Osteoblast (primary cell): ENCODE data around the gene ALG5. TPM values are rescaled to one million over a fixed set of nuclear protein-coding genes. Genes with fewer than 3 reads are reported as not detected.
A peak's percentile ranks its signal among the peaks of the same experiment; 100 is the strongest.

Experiments
- DNase-seq: peaks from one replicate; pipeline ENCODE4 v3.0.0; 2011; ENCODE audit warnings: low spot score, mixed read lengths; ENCODE audit not compliant: insufficient read length; ENCODE audit errors: missing footprints
- H2AFZ ChIP-seq: 2 replicates; pipeline ENCODE4 v1.6.0; 2011; ENCODE audit warnings: mild to moderate bottlenecking, low read length
- H3K27ac ChIP-seq: 2 replicates; pipeline ENCODE4 v1.5.1; 2011; ENCODE audit warnings: mild to moderate bottlenecking, low read depth, low read length, moderate library complexity
- H3K27me3 ChIP-seq: 2 replicates; pipeline ENCODE4 v1.6.0; 2012; ENCODE audit warnings: mild to moderate bottlenecking, control low read depth, inconsistent platforms, low read length, moderate library complexity; ENCODE audit not compliant: insufficient read depth
- H3K36me3 ChIP-seq: 2 replicates; pipeline ENCODE4 v1.5.1; 2011; ENCODE audit warnings: mild to moderate bottlenecking, low read length, control low read depth, moderate library complexity; ENCODE audit not compliant: insufficient read depth
- H3K4me1 ChIP-seq: 2 replicates; pipeline ENCODE4 v1.5.1; 2011; ENCODE audit warnings: mild to moderate bottlenecking, low read length, control low read depth, moderate library complexity; ENCODE audit not compliant: insufficient read depth
- H3K4me2 ChIP-seq: 2 replicates; pipeline ENCODE4 v1.6.0; 2011; ENCODE audit warnings: mild to moderate bottlenecking, low read length; ENCODE audit not compliant: insufficient read depth
- H3K4me3 ChIP-seq: fragments of 200-600 bp; sonication (generic); 3 replicates; pipeline ENCODE4 v1.5.1; 2012; ENCODE audit warnings: mild to moderate bottlenecking, low read length, inconsistent platforms; ENCODE audit not compliant: insufficient read depth
- H3K79me2 ChIP-seq: 2 replicates; pipeline ENCODE4 v1.6.0; 2012; ENCODE audit warnings: mild to moderate bottlenecking, low read length, control low read depth, inconsistent platforms; ENCODE audit not compliant: insufficient read depth
- H3K9me3 ChIP-seq: 2 replicates; pipeline ENCODE4 v1.5.1; 2011; ENCODE audit warnings: low read depth, low read length, control low read depth
- H4K20me1 ChIP-seq: 2 replicates; pipeline ENCODE4 v1.6.0; 2012; ENCODE audit warnings: mild to moderate bottlenecking, low read length, control low read depth; ENCODE audit not compliant: insufficient read depth
- total RNA-seq: library from RNA; depleted of rRNA; stranded (reverse); fragments of >200 nt; gene quantifications from 2 replicates; pipeline ENCODE4 v1.2.3, GENCODE V29; 2012
- TF ChIP-seq, protein P1 (sequence below): IDR thresholded peaks from 2 replicates; pipeline ENCODE4 v1.5.1; 2011; ENCODE audit warnings: mild to moderate bottlenecking, low read depth, low read length, moderate library complexity; ENCODE audit errors: extremely low read depth

ALG5 gene
- total RNA-seq = 39.4 and 42.1 TPM in 2 replicates

DNA sequence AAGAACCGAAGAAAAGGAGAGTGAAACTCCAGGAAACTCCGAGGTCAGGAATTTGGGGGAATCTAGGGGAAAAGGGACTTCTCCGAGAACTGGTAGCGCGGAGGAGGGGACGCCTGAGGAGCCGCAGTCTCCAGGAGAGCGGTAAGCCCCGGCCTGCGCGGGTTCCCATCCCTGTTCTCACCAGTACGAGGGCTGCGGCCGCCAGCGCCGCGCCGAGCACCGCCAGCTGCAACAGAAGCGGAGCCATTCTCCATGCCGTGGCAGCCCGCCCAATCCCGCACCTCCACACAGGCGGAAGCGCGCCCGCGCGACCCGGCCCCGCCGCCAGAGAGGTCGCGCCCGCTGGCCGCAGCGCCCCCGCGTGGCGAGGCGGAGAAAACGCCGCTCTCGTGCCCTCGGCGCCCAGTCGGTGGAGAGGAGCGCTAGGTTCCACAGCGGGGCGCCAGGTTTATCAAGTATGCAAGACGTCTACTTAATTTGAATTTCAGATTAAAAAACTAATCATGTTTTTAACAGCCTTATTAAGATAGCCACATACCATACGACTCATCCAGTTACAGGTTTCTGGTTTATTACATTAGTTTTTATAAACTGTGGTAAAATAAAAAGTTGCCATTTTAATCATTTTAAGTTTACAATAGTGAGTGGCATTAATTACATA is at the start of gene ALG5:
TSS of gene ALG5 (minus strand) at position 287 of the 661 bp plus-strand sequence. CDS start at position 247, 40 bp downstream.
- H3K79me2 ChIP-seq = peaks cover 56% of the 10 kb centered on the region
- peaks cover 15% of the 10 kb centered on the region for H3K36me3 ChIP-seq
- peak within 1 kb of the TSS; percentile 98 for H3K27ac ChIP-seq
- DNase-seq = peak; percentile 92
- H3K4me3 ChIP-seq = peak within 1 kb of the TSS; percentile 94
- H4K20me1 ChIP-seq = no peaks in the 10 kb centered on the region
- H3K4me2 ChIP-seq = peak within 1 kb of the TSS; percentile 93
- H3K27me3 ChIP-seq = no peaks in the 10 kb centered on the region
- peak within 1 kb of the TSS; percentile 81 for H2AFZ ChIP-seq
- TF ChIP-seq, protein P1, sequence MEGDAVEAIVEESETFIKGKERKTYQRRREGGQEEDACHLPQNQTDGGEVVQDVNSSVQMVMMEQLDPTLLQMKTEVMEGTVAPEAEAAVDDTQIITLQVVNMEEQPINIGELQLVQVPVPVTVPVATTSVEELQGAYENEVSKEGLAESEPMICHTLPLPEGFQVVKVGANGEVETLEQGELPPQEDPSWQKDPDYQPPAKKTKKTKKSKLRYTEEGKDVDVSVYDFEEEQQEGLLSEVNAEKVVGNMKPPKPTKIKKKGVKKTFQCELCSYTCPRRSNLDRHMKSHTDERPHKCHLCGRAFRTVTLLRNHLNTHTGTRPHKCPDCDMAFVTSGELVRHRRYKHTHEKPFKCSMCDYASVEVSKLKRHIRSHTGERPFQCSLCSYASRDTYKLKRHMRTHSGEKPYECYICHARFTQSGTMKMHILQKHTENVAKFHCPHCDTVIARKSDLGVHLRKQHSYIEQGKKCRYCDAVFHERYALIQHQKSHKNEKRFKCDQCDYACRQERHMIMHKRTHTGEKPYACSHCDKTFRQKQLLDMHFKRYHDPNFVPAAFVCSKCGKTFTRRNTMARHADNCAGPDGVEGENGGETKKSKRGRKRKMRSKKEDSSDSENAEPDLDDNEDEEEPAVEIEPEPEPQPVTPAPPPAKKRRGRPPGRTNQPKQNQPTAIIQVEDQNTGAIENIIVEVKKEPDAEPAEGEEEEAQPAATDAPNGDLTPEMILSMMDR = peak; percentile 86
- peaks cover 22% of the 10 kb centered on the region for H3K4me1 ChIP-seq
- H3K9me3 ChIP-seq = no peaks in the 10 kb centered on the region

- no peak overlapping the region for H3K27ac ChIP-seq
- H3K79me2 ChIP-seq = peaks cover 63% of the 10 kb centered on the region
- H3K27me3 ChIP-seq = no peaks in the 10 kb centered on the region
- H3K36me3 ChIP-seq = peaks cover 42% of the 10 kb centered on the region
- no peak overlapping the region for H3K4me3 ChIP-seq
- H3K9me3 ChIP-seq = no peaks in the 10 kb centered on the region
- DNase-seq = no peak
- H3K4me2 ChIP-seq = no peak overlapping the region
- H4K20me1 ChIP-seq = peaks cover 5% of the 10 kb centered on the region
- H2AFZ ChIP-seq = no peak overlapping the region
- no peaks in the 10 kb centered on the region for H3K4me1 ChIP-seq
- TF ChIP-seq, protein P1 = no peak
Observed at GRCh38 chr13:37047846-37048245, 48.7 kb upstream of the ALG5 start.

- Histone ChIP-seq H3K4me3 (no peak overlapping the region), H3K27me3 (no peaks in the 10 kb centered on the region), H4K20me1 (peaks cover 5% of the 10 kb centered on the region), H3K79me2 (peaks cover 55% of the 10 kb centered on the region), H3K4me2 (no peak overlapping the region), H3K4me1 (no peaks in the 10 kb centered on the region), H2AFZ (no peak overlapping the region), H3K27ac (no peak overlapping the region), H3K36me3 (peaks cover 50% of the 10 kb centered on the region), H3K9me3 (no peaks in the 10 kb centered on the region)
- DNase-seq = no peak
- TF ChIP-seq, protein P1 = no peak
Observed at GRCh38 chr13:37047032-37047431, 47.9 kb upstream of the ALG5 start.

DNA sequence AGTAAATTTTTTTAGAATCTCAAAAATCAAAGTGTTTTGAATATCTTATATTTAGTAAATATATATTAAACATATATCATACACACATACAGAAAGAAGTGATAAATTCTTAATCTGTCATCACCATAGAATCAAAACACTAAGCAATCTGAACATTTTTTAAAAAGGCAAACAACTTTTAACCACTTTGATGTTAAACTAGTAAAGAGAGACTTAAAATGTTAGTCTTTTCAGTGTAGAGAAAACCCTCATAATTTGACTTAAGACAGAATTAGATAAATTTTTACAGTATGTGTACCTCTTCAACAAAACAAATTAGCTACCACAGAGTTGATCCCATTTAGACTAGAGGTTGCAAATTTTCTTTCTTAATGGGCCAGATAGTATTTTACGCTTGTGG is 46.9 kb upstream of the ALG5 start:
- H3K4me3 ChIP-seq = no peak overlapping the region
- H3K27ac ChIP-seq = no peak overlapping the region
- H2AFZ ChIP-seq = no peak overlapping the region
- no peaks in the 10 kb centered on the region for H3K27me3 ChIP-seq
- TF ChIP-seq, protein P1 = no peak
- peaks cover 48% of the 10 kb centered on the region for H3K79me2 ChIP-seq
- no peaks in the 10 kb centered on the region for H3K4me1 ChIP-seq
- no peak overlapping the region for H3K4me2 ChIP-seq
- DNase-seq = no peak
- H3K36me3 ChIP-seq = peaks cover 58% of the 10 kb centered on the region
- peaks cover 5% of the 10 kb centered on the region for H4K20me1 ChIP-seq
- no peaks in the 10 kb centered on the region for H3K9me3 ChIP-seq
